ENCODE data around the gene IFT20.
A peak's percentile ranks its signal among the peaks of the same experiment; 100 is the strongest.
"Not testable (repeated sequence)": the region's sequence is repeated elsewhere in the genome, so short reads cannot be mapped to it uniquely, and the experiment has no call there.

Gene IFT20

DNA sequence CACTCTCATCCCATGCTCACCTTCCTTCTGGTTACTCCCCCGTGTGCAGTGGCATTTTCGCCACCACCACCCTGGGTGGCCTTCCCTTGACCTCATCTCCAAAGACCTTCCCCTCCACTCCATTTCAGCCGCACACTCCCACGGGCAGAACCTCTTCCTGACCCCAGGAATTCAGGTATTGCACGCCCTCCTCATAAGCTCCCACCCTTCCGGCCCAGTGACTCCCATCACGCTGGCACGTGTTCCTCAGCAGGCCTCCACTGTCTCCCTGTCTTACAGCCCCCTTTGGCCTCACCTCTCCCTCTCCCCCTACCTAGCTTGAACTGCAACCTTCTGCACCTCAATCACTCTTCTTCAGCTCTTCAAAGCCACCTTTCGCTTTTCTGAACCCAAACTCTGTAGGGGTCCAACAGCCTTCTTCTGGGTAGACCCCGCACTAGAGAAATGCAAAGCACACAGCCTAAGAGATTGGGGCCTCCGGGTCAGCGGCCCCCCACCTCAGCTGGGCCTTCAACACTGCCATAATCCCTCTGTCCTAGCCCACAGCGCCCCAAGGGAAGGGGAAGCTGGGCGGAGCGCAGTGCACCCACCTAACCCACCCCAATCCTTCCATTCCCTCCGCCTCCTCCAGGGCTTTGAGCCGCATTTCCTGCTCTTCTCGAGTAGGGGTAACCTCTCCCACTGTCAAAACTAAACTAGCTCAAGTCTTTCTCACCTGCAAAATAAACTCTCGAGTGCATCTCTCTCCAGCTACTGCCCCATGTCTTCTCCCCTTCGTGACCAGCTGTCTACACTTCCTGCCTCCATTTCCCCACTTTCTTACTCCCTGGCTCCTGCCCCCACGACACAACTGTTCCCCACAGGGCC, 17.9 kb downstream of the IFT20 start:
- DNase-seq, result no peak

DNA sequence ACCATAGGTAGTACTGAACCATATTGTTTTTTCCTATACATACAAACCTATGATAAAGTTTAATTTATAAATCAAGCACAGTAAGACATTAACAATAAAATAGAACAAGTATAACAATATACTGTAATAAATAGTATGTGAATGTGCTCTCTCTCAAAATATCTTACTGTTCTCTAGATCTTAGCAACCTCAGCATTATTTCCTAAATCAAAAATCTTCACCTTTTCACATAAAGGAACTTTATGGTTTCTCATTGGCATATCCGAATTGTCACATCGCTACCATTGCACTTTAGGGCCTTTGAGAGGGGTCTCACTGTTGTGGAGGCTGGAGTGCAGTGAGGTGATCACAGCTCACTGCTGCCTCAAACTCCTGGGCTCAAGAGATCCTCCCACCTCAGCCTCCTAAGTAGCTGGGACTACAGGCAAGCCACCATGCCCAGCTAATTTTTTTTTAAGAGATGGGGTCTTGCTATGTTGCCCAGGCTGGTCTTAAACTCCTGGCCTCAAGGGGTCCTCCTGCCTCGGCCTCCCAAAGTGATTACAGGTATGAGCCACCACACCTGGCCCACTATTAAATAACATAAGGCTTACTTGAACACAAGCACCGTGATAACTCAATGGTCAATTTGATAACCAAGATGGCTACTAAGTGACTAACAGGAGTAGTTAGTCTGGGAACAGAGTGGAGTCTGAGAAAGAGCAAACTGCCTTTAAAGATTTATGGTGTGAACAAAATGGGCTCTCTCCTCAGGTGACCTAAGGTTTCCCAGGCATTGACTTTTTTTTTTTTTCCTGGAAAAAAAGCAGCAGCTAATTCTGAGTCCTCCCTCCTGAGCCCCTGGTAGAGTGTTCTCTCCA, 19.2 kb downstream of the IFT20 start:
- no peak for DNase-seq

DNA sequence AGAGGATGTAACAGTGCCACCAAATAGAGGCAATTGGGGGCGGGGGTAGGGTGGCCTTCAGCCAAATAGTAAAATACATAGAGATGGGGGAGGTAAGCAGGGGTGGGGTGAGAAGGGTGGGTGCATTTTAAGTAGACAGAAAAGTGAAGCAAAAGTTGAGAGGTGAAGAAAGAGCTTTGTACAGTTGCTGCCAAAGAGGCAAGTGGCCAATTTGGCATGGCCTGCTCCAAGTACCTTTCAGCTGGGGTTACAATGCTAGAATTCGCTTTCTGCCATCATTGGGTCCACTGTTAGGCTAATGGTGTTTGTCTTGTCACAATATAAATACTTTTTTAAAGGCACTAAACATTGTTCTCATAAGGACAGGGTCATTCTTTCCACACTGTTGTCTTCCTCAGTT, 21.4 kb downstream of the IFT20 start:
- DNase-seq, result no peak

DNA sequence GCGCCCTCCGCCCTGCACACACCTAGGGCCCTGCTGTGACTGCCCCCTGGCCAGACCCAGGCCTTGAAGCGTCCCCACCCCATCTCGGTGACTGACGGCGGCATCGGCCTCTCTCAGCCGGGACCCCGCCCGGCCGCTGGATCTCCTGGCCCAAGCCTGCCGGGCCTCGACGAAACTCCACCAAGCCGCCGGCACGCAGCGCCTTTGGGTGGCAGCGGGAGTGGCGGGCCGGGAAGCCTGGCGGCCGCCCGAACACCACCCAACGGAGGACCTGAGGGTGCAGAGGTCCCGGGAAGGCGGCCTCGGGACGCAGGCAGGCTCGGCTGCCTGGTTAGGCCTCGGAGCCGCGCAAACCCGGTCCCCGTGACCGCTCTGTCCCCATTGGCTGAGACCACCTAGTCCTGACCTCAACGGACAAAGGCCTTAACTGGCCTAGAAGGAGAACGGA, 28.3 kb downstream of the IFT20 start:
- DNase-seq, result no peak

DNA sequence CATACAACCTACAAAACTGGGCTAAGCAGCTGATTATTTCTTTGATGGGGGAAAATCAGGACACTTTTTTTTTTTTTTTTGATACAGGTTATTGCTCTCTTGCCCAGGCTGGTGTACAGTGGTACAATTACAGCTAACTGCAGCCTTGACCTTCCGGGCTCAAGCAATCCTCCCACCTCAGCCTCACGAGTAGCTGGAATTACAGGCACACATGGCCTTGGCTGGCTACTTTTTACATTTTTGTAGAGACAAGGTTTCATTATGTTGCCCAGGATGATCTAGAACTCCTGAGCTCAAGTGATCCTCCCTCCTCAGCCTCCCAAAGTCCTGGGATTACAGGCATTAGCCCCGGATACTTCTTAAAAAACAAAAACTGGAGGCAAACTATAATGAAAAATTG, 36.8 kb downstream of the IFT20 start:
- DNase-seq, result no peak

DNA sequence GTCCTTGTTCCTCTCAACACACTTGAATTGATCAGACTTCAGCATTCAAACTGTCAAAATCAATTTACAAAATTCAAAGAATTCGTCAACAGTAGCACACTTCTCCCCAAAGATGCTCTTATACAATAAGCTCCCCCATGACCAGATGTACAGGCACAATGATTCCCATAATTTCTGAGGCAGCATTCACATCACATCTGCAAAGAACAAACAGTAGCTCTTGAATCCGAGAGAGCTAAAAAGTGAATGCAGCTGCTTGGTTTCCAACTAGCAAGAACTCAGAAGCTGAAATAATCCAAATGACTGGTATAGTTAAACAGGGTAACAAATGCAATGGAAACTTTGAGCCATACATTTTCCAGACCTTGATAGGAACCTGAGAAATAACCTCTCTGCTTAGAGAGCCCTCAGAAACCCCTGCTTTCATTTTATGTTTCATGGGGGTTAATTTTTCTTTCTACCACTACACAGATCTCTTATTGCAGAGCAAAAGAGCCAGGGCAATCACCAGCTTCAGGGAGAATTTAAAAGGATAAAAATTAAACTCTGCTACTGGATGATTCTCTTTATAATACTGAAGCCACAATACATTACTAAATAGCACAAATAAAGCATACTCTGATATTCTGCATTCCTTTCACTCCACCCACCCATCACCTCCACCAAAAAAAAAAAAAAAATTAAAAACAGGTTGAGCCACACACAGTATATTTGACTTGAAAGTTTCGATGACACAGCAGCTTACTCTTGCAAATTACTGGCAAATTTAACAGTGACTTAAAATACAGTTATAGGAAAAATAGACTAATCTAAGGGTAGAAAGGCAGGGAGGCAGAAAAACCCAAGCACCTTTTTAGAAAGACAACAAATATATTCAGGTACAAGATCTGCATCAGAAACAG, 39.3 kb downstream of the IFT20 start:
- peak in 1 of 51 donors; percentile 3 for DNase-seq

DNA sequence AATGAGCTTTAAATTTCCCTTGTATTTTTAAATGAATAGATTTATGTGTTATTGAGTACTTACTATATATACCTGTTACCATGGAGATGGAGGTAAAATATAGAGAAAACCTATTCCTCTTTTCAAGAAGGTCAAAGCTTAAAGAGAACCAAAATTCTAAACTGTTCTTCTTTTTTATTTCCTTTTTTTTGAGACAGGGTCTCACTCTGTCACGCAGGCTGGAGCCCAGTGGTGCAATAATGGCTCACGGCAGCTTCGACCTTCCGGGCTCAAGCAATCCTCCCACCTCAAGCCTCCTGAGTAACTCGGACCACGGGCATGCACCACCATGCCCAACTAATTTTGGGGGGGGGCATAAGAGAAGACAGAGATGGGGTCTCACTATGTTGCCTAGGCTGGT, 41.3 kb downstream of the IFT20 start:
- DNase-seq, result no peak

DNA sequence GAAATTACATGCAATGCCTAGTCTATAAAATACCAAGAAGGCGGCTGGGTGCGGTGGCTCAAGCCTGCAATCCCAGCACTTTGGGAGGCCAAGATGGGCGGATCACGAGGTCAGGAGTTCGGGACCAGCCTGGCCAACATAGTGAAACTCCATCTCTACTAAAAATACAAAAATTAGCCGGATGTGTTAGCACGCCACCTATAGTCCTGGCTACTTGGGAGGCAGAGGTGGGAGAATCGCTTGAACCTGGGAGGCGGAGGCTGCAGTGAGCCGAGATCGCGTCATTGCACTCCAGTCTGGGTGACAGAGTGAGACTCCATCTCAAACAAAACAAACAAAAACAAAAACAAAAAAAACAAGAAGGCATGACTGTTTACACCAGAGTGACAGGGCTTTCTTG, 42.4 kb downstream of the IFT20 start:
- DNase-seq, result not testable (repeated sequence)

DNA sequence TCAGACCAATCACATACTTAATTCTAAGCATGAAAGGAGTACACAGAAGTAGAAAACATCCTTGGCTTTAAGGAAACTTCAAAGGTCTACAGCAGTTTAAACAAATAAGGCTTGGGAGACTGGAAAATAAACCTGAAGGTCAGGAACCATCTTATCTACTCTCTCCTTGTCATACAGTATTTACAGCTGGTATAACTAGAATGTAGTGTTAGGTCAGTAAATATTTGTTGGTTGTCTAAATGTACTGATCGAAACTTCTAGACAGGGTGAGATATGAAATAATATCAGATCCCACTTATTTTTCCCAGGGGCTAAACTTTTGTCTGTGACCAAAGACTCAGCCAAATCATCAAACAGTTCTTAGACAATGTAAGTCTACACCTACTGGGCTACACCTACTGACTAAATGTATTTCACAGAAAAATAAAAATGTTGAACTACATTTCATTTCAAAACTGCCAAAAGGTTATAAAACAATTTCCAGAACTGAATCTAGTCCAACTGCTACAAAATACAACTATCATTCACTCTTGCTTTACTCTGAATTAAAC, 43.4 kb downstream of the IFT20 start:
- no peak for DNase-seq

DNA sequence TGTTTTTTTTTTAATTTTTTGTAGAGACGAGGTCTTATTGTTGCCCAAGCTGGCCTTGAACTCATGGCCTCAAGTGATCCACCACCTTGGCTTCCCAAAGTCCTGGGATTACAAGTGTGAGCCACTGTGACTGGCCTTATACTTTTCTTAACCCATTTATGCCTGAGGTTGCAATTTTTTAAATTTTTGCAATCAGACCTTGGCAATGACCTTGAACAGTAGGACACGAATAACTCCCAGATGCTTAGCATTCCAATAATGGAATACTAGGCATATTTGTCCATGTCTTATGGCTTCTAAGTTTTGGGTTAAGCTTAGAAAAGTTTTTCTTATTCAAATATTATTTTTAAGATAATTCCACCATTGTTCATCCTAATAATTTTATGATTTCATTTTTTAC, 44.6 kb downstream of the IFT20 start:
- DNase-seq, result no peak

DNA sequence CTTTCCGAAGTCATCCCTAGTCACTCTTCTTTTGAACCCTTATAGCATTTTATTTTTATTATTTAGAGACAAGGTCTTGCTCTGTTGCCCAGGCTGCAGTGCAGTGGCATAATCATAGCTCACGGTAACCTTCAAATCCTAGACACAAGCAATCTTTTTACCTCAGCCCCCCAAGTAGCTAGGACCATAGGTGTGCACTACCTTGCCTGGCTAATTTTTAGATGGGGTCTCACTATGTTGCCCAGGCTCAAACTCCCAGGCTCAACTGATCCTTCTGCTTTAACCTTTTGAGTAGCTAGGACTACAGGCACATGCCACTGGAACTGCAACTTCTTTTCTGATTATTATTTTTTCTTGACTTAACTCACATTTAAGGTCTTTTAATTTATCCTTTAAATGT, 49.3 kb downstream of the IFT20 start:
- no peak for DNase-seq

DNA sequence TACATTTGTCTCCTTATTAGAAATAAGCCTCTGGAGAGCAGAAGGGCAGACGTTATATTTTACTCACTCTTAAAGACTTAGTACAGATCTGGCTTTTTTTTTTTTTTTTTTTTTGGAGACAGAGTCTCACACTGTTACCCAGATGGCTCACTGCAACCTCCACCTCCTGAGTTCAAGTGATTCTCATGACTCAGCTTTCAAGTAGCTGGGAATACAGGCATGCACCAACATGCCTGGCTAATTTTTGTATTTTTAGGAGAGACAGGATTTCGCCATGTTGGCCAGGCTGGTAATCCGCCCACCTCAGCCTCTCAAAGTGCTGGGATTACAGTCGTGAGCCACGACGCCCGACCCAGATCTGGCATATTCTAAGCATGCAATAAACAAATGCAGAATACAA, 52.7 kb downstream of the IFT20 start:
- DNase-seq, result no peak

DNA sequence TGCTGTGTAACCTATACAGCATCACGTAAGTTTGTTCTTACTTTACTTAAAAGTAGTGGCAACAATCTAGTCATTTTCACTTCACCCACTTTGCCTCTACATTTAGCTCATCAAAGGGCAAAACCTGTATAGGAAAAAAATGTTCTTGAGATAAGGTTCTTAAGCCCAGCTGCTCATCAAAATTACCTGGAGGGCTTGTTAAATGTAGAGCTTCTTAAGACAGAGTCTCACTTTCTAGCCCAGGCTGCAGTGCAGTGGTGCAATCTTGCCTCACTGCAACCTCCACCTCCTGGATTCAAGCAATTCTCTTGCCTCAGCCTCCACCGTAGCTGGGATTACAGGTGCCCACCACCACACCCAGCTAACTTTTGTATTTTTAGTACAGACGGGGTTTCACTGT, 54.4 kb downstream of the IFT20 start:
- DNase-seq, result no peak

DNA sequence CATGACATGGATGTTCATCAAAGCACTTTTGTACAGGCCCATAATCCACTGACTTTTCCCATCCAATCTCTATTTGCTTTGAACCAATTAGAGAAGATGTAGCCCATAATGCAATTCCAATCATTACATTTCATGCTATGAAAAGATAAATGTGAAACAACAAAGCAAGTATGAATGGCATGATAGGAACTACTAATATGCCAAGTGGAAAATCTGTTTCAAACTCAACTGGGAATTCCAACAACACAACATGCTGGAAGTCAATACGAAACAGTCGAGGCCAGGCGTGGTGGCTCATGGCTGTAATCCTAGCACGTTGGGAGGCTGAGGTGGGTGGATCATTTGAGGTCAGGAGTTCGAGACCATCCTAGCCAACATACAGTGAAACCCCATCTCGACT, 55.9 kb downstream of the IFT20 start:
- DNase-seq, result no peak
